ENCODE measurements around the gene LRBA. TPM values are rescaled to one million over a fixed set of nuclear protein-coding genes. Genes with fewer than 3 reads are reported as not detected.

LRBA gene
- total RNA-seq, 1 experiment from 2014 or later = 55.3 TPM

DNA sequence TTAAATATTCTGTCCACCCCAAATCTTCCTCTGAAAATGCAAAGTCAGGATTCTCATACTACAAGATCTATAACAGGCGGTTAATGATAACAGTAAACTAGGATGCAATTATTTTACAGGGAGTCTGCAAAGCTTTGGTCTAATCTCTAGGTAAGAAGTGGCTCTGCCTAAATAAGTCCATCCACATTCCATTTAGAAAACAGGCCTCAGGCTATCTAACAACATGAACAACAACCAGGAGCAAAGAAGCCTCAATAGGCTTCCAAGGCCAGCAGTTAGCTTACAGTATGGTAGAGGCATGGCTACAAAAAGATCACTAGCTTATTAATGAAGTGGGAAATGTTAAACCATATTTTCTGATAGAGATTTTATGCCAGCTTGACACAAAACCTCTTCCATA is 426.8 kb downstream of the LRBA start:
- Mint-ChIP-seq H3K4me3 (no peak overlapping the region), H3K27ac (no peak overlapping the region)
- no peak overlapping the region for H3K14ac ChIP-seq (ENCODE audit: insufficient read depth, low read length)

More for the DNA sequence above, 426.8 kb downstream of the LRBA start:
- H3K9me3 ChIP-seq (ENCODE audit: control insufficient read depth, low read depth, low read length) = no peaks in the 10 kb centered on the region
- peaks cover 7% of the 10 kb centered on the region for H3K4me1 ChIP-seq (ENCODE audit: insufficient read depth, low read length)
- H4K91ac ChIP-seq (ENCODE audit: insufficient read length, low read depth, low read length) = no peak overlapping the region
- H3K27me3 ChIP-seq (ENCODE audit: insufficient read depth, low read length) = peaks cover 7% of the 10 kb centered on the region; the same call in 1 of the 2 replicates
- H2BK120ac ChIP-seq (ENCODE audit: low read depth, low read length, poor library complexity, severe bottlenecking) = no peak overlapping the region
- H3K27ac ChIP-seq (ENCODE audit: insufficient read length, low read depth, low read length) = no peak overlapping the region
- no peaks in the 10 kb centered on the region for H3K79me2 ChIP-seq (ENCODE audit: insufficient read depth, low read length)
- H3K4me2 ChIP-seq (ENCODE audit: insufficient read depth, insufficient read length, low read length) = no peak overlapping the region
- no peak overlapping the region for H2BK20ac ChIP-seq (ENCODE audit: low read depth, low read length, poor library complexity, severe bottlenecking)
- no peak overlapping the region for H3K56ac ChIP-seq (ENCODE audit: insufficient read length, low read depth, low read length)
- no peak overlapping the region for H3K18ac ChIP-seq (ENCODE audit: insufficient read length, low read depth, low read length)
- no peak overlapping the region for H2AFZ ChIP-seq (ENCODE audit: low read length)
- no peak overlapping the region for H2BK15ac ChIP-seq (ENCODE audit: low read depth, low read length)
- no peak overlapping the region for H3K9ac ChIP-seq (ENCODE audit: extremely low read depth, insufficient read length, low read length)
- H3K23me2 ChIP-seq (ENCODE audit: insufficient read length, low read depth, low read length, poor library complexity, severe bottlenecking) = peaks cover 8% of the 10 kb centered on the region
- H4K5ac ChIP-seq (ENCODE audit: insufficient read length, low read depth, low read length) = no peak overlapping the region
- no peak for DNase-seq
- no CpG with 5 or more reads among the region's 1 CpG for WGBS (ENCODE audit: extremely low coverage, insufficient read length, low lambda C conversion rate)
- TF ChIP-seq, protein P1, sequence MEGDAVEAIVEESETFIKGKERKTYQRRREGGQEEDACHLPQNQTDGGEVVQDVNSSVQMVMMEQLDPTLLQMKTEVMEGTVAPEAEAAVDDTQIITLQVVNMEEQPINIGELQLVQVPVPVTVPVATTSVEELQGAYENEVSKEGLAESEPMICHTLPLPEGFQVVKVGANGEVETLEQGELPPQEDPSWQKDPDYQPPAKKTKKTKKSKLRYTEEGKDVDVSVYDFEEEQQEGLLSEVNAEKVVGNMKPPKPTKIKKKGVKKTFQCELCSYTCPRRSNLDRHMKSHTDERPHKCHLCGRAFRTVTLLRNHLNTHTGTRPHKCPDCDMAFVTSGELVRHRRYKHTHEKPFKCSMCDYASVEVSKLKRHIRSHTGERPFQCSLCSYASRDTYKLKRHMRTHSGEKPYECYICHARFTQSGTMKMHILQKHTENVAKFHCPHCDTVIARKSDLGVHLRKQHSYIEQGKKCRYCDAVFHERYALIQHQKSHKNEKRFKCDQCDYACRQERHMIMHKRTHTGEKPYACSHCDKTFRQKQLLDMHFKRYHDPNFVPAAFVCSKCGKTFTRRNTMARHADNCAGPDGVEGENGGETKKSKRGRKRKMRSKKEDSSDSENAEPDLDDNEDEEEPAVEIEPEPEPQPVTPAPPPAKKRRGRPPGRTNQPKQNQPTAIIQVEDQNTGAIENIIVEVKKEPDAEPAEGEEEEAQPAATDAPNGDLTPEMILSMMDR (conservative IDR thresholded peaks at IDR 0.05) = no peak
- H2AK5ac ChIP-seq (ENCODE audit: insufficient read length, low read length) = no peak overlapping the region
- Mint-ChIP-seq H3K4me1 (peaks cover 32 to 45% of the 10 kb centered on the region in 2 experiments), H3K36me3 (ENCODE audit: insufficient read depth in 1 of 3, low read depth in 3 of 3) (peaks cover 0 to 4% (median 0%) of the 10 kb centered on the region in 3 experiments; a peak in 2 of 7 replicates), H3K9me3 (no peaks in the 10 kb centered on the region; a peak in 1 of 5 replicates), H3K27me3 (ENCODE audit: low read depth) (peaks cover 32% of the 10 kb centered on the region)
- peaks cover 4% of the 10 kb centered on the region for H4K20me1 ChIP-seq (ENCODE audit: control insufficient read depth, insufficient read depth, insufficient read length)
- no peak overlapping the region for H3T11ph ChIP-seq (ENCODE audit: low read length)
- no peaks in the 10 kb centered on the region for H3K79me1 ChIP-seq (ENCODE audit: insufficient read depth, low read depth, low read length, poor library complexity, severe bottlenecking)
- no peak overlapping the region for H3K4ac ChIP-seq (ENCODE audit: low read depth, low read length)
- H2BK5ac ChIP-seq (ENCODE audit: insufficient read length, low read length) = no peak overlapping the region
- no peak overlapping the region for H2BK12ac ChIP-seq (ENCODE audit: insufficient read length, low read depth, low read length)
- no peak overlapping the region for H4K8ac ChIP-seq (replicated peaks; ENCODE audit: insufficient read length, low read depth, low read length)
- no peak overlapping the region for H3K23ac ChIP-seq (ENCODE audit: insufficient read length, low read depth, low read length)
